GM21447 (cell line): ENCODE results near the gene CELF5.
"Not testable (repeated sequence)": the region's sequence is repeated elsewhere in the genome, so short reads cannot be mapped to it uniquely, and the experiment has no call there.

ENCODE experiments used
- ATAC-seq: cut with Tn5 transposase; IDR thresholded peaks from one replicate; pipeline ENCODE4 v1.9.1; 2021; ENCODE audit not compliant: unreplicated experiment

The CELF5 gene

GRCh38 chr19:3206216-3206953, 18.1 kb upstream of the CELF5 start:
- ATAC-seq, result no peak

GRCh38 chr19:3207461-3208242, 16.8 kb upstream of the CELF5 start:
- ATAC-seq, result no peak

GRCh38 chr19:3208317-3209207, 15.9 kb upstream of the CELF5 start:
- no peak for ATAC-seq

DNA sequence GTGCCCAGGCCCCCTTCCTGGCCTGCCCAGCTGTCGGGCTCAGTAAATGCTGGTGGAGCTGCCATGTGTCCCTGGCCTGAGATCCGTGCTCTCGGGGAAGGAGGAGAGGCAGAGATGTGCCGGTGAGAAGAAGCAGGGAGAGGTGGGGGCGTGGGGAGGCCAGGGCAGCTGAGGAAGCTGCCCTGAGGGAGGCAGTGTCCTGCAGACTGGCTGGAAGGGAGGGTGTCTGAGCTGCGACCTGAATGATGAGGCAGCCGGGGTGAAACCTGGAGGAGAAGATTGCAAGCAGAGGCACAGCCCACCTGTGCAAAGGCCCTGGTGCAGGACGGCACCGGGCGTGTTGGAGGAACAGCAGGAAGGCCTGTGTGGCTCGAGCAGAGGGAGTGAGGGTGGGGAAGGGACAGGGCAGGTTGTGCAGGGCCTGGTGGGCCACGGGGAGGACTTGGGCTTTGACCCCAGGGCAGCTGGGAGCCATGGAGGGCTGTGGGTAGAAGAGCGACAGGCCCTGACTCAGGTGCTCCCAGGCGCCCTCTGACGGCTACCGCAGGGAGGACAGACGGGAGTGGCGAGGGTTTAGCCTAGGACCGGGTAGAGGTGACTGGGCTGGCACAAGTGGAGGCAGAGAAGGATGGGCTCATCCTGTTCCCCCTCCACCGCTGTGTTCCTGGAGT, 14.0 kb upstream of the CELF5 start:
- no peak for ATAC-seq

DNA sequence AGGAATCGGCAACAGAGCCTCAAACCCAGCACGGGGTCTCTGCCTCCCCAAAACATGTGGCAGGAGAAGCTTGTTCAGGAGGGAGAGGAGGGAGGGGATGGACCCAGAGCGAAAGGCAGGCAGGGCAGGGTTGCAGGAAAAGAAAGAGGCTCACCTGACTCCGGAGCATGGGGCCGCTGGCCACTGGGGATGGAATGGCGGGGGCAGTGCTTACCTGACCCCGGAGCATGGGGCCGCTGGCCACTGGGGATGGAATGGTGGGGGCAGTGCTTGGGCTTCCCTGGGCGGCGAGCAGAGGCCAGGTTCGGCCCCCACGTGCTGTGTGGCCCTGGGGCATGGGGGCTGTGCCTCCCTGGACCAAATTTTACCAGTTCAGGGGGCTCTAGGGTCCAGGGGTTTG, 13.3 kb upstream of the CELF5 start:
- no peak for ATAC-seq

DNA sequence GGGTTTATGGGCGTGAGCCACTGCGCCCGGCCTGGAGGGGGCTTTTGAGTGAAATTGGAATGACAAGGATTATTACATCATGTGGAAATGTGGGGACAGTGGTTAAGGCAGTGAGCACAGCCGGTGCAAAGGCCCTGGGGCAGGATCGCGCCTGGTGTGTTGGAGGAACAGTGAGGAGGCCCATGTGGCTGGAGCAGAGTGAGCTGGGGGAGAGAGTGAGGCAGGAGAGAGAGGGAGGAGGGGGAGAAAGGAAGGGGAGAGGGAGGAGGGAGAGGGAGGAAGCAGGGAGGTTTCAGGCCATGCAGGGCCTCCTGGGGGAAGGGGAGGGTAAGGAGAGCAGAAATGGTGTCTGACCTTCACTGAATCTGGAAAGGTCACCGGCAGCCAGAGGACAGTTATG, 11.3 kb upstream of the CELF5 start:
- no peak for ATAC-seq

DNA sequence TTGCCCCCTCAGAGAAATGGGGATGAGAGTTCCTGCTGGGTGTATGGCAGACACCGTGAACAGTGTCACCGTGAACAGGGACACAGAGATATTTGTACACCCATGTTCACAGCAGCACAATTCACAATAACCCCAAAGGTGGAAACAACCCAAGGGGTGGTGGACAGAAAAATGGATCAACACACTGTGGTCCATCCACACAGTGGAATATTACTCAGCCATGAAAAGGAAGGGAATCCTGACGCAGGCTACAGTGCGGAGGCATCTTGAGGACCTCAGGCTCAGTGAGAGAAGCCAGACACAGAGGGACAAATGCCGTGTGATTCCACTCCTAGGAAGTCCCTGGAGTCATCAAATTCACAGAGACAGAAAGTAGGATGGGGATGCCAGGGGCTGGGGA, 7.6 kb upstream of the CELF5 start:
- ATAC-seq, result no peak

- no peak for ATAC-seq
Observed at GRCh38 chr19:3220576-3220975, 3.9 kb upstream of the CELF5 start.

DNA sequence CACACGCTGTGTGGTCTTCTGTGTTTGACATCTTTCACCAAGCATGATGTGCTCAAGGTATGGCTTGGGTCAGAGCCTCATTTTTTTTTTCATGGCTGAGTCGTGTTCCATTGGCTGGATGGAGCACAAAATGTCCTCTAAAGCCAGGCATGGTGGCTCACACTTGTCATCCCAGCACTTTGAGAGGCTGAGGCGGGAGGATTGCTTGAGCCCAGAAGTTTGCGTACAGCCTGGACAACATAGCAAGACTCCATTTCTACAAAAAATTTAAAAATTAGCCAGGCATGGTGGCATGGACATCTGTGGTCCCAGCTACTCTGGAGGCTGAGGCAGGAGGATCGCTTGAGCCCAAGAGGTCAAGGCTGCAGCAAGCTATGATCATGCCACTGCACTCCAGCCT, 2.9 kb upstream of the CELF5 start:
- ATAC-seq, result not testable (repeated sequence)

DNA sequence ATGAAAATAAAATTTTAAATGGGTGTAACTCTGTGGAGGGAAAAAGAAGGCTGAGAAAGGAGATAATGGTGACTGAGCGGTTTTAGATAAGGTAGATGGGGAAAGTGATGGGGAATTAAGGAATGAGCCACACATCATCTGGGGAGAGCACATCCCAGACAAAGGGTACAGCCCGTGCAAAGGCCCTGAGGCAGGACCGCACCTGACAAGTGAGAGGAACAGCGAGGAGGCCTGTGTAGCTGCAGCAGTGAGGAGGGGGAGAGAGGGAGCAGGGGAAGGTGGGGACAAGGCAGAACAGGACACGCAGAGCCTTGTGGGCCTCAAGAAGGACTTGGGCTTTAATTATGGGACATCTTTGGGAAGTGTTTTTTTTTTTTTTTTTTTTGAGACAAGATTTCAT, 1.8 kb upstream of the CELF5 start:
- no peak for ATAC-seq

GRCh38 chr19:3225169-3225485, 666 bp downstream of the CELF5 start:
- ATAC-seq, result no peak

DNA sequence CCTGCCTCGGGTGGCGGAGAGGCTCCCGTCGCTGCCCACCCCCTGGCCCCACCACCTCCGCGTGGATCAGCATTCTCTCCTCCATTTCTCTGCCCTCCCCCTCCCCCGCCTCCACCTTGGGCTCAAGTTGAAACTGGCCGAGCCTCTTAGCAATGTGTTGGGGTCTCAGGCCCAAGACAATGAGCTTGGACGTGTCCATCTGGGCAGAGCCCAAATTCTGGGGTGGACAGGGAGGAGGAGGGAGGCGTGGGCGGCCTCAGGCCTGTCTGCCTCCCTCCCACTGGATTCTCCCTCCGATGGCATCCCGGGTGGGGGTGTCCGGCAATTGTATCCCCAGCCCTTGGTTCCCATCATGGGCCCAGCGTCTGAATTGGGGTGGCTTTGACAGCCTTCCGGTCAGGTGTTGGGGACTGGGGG, 1.2 kb downstream of the CELF5 start:
- no peak for ATAC-seq

GRCh38 chr19:3227054-3227626, 2.7 kb downstream of the CELF5 start:
- ATAC-seq, result no peak

DNA sequence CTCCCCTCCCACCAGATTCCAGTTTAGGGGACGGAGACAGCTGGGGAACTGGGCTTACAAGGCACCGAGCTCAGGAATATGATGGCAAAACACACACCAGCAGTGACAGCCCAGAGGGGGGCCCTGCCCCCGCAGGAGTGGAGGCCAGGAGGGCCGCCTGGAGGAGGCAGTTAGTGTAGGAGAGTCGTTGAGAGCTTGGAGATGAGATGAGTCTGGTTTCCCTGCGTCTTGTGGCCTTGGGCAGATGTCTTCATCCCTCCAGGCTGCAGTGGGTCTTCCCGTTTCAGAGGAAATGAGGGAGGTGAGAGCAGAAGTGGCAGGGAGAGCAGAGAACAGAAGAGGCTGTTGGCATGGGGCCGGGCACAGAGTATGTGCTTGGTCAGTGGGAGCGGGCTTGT, 4.9 kb downstream of the CELF5 start:
- no peak for ATAC-seq

DNA sequence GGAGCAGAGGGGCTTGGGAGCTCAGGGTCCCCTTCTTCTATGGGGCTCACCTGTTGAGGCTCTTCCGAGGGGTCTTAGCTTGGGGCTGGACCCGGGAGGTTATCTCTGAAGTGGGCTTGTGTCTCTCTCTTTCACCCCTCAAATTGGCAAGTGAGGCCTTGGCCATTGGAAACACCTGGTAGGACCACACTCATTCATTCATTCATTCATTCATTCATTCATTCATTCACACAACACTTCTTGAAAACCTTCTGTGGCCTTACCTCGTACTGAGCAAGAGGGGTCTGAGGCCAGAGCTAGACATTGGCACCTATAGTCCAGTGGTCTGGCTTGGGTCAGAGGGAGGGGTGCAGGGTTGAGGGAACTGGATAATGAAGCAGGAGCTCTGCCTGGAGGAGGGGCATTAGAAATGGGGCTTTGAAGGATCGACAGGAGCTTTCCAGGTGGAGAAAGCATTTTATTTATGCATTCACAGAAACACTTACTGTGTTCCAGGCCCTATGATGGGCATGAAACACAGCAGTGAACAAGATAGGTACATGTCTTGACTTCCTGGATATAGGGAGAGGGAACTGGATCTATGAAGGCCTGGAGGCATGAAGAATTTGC, 5.5 kb downstream of the CELF5 start:
- ATAC-seq, result no peak

DNA sequence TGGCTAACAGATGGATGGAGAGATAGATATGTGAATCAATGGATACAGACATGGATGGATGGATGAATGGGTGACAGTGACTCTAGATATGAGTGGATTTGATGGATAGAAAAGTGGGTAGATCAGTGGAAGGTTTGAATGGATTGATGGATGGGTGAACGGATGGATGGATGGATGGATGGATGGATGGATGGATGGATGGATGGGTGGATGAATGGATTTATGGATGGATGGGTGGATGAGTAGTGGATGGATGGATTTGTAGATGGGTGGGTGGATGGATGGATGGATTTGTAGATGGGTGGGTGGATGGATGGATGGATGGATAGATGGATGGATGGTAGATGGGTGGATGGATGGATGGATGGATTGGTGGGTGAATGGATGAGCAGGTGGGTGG, 6.8 kb downstream of the CELF5 start:
- ATAC-seq, result no peak

DNA sequence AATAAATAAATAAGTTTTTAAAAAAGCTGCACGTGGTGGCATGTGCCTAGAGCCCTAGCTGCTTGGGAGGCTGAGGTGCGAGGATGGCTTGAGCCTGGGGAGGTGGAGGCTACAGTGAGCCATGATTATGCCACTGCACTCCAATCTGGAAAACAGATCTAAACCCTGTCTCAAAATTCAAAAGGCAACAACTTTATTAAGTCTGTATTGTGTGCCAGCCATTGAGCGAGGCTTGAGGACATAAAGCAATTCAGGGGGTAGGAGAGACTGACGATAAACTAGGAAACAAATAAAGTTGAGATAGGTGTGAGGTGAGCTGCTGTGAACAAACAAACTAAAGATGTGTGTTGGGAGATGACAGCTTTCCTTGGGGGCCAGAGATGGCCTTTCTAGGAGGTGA, 8.7 kb downstream of the CELF5 start:
- no peak for ATAC-seq

DNA sequence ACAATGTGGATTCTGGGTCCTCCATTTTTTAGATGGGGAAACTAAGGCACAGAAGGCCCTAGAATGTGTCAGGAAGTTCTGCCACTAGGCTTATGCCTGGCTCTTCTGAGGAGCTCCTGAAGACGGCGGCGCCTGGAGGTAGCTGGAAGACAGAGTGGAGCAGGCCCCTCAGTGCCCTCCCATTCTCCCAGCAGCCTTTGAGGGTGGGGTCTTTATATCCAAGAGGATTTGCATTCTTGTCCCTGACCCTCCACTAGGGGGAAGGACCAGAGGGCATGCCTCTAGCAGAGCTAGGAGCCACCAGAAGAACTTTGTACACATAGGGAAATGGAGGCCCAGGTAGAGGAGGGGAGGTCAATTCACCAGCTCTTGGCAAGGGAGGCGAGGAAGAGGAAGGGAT, 9.4 kb downstream of the CELF5 start:
- ATAC-seq, result no peak

GRCh38 chr19:3234800-3235199, 10.3 kb downstream of the CELF5 start:
- ATAC-seq, result no peak

DNA sequence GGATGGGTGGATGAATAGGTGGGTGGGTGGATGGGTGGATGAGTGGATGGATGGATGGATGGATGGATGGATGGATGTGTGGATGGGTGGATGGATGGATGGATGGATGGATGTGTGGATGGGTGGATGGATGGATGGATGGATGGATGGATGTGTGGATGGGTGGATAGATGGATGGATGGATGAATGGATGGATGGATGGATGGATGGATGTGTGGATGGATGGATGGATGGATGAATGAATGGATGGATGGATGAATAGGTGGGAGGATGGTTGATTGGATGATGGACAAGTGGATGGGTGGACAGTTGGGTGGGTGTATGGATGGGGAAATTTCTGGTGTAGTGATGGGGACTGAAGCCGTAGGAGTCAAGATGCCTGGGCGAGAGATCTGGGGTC, 11.1 kb downstream of the CELF5 start:
- not testable (repeated sequence) for ATAC-seq
